ENCODE results near the gene SH3BP4.

Gene SH3BP4

GRCh38 chr2:235049719-235050118, 97.9 kb downstream of the SH3BP4 start:
- TF ChIP-seq CTCF (conservative IDR thresholded peaks at IDR 0.05): no peak
- H3K27ac ChIP-seq: no peak overlapping the region

- TF ChIP-seq CTCF (conservative IDR thresholded peaks at IDR 0.05): 0 out of 2 replicates have a peak, but pooled peaks have one; percentile 9
- H3K27ac ChIP-seq: no peak overlapping the region
Observed at GRCh38 chr2:235050980-235051351, 99.1 kb downstream of the SH3BP4 start.

- no peak overlapping the region for H3K27ac ChIP-seq
Observed at GRCh38 chr2:235051436-235052260, 99.8 kb downstream of the SH3BP4 start.

GRCh38 chr2:235052514-235053354, 100.9 kb downstream of the SH3BP4 start:
- H3K27ac ChIP-seq: no peak overlapping the region
- TF ChIP-seq CTCF (conservative IDR thresholded peaks at IDR 0.05): no peak

More at GRCh38 chr2:235051436-235052260, 99.8 kb downstream of the SH3BP4 start:
- TF ChIP-seq CTCF (conservative IDR thresholded peaks at IDR 0.05): no peak

GRCh38 chr2:235053651-235054050, 101.8 kb downstream of the SH3BP4 start:
- TF ChIP-seq CTCF (conservative IDR thresholded peaks at IDR 0.05): no peak

GRCh38 chr2:235054475-235054874, 102.7 kb downstream of the SH3BP4 start:
- no peak for TF ChIP-seq CTCF (conservative IDR thresholded peaks at IDR 0.05)
- no peak overlapping the region for H3K27ac ChIP-seq

More at GRCh38 chr2:235053651-235054050, 101.8 kb downstream of the SH3BP4 start:
- no peak overlapping the region for H3K27ac ChIP-seq

GRCh38 chr2:235054919-235055318, 103.1 kb downstream of the SH3BP4 start:
- no peak overlapping the region for H3K27ac ChIP-seq
- no peak for TF ChIP-seq CTCF (conservative IDR thresholded peaks at IDR 0.05)

All from VCaP (cell line).